Endothelial cell of umbilical vein (primary cell): ENCODE measurements around the gene DBET. TPM values are rescaled to one million over a fixed set of nuclear protein-coding genes. Genes with fewer than 3 reads are reported as not detected.

ENCODE experiments used
- BruUV-seq: library from RNA; stranded (reverse); fragments of 400-500 nt; replicated peaks from 2 replicates; lab custom pipeline; 2021; lab: Mats Ljungman, UMichigan
- CTCF ChIA-PET: fragments of 300-600, 350-600 bp; sonication (Branson Sonifier 250); formaldehyde crosslinking; loops from one replicate; lab custom pipeline; 2021; ENCODE audit warnings: antibody characterized with exemption, inconsistent platforms; lab: Charles Lee
- POLR2A ChIA-PET: fragments of 300-600, 350-600 bp; sonication (Branson Sonifier 250); formaldehyde crosslinking; loops from one replicate; lab custom pipeline; 2021; ENCODE audit warnings: antibody characterized with exemption, inconsistent platforms; lab: Charles Lee
- DNase-seq: peaks from one replicate; pipeline ENCODE4 v3.0.0-alpha.2; 2011; ENCODE audit warnings: low read depth, low spot score
- FAIRE-seq: peaks from 2 replicates; lab custom pipeline; 2011; peaks lifted over from hg19 to GRCh38; lab: Jason Lieb, UNC
- H2AFZ ChIP-seq: 2 replicates; pipeline ENCODE4 v1.6.0; 2012; ENCODE audit warnings: low read depth, low read length, control low read depth, inconsistent platforms
- H3K27ac ChIP-seq: 2 replicates; pipeline ENCODE4 v1.5.1; 2011; ENCODE audit warnings: low read depth, mild to moderate bottlenecking, control low read depth, low read length, moderate library complexity; ENCODE audit not compliant: insufficient read depth
- H3K27me3 ChIP-seq, 2 experiments: 2 replicates each; pipeline versions ENCODE4 v1.6.0 to v1.6.1; 2011; ENCODE audit warnings: low read length in 2 of 2, mixed read lengths in 1 of 2; ENCODE audit not compliant: control insufficient read depth in 2 of 2, insufficient read depth in 2 of 2
- H3K36me3 ChIP-seq, 2 experiments: 2 replicates in 1 of 2; 3 replicates in 1 of 2; pipeline ENCODE4 v1.5.1; 2011; ENCODE audit warnings: low read length in 2 of 2, mild to moderate bottlenecking in 1 of 2, moderate library complexity in 1 of 2; ENCODE audit not compliant: control insufficient read depth in 2 of 2, insufficient read depth in 2 of 2; ENCODE audit errors: extremely low read depth in 1 of 2
- H3K4me1 ChIP-seq: 3 replicates; pipeline ENCODE4 v1.5.1; 2011; ENCODE audit warnings: mild to moderate bottlenecking, low read length; ENCODE audit not compliant: control insufficient read depth, insufficient read depth; ENCODE audit errors: extremely low read depth
- H3K4me2 ChIP-seq: 2 replicates; pipeline ENCODE4 v1.6.1; 2011; ENCODE audit warnings: low read length, control low read depth, mixed read lengths; ENCODE audit not compliant: insufficient read depth
- H3K4me3 ChIP-seq, 3 experiments: fragments of 200-600 bp in 1 of 3; sonication (generic), shearing (Covaris generic) in 1 of 3; replicated peaks in 1 of 3; 2 replicates each; pipeline ENCODE4 v1.5.1; 2011 to 2016; ENCODE audit warnings: control low read depth in 3 of 3, low read length in 3 of 3, mild to moderate bottlenecking in 2 of 3, inconsistent platforms in 1 of 3, low read depth in 1 of 3, moderate library complexity in 1 of 3; ENCODE audit not compliant: insufficient read depth in 1 of 3
- H3K79me2 ChIP-seq: 2 replicates; pipeline ENCODE4 v1.6.0; 2012; ENCODE audit warnings: low read length, inconsistent platforms; ENCODE audit not compliant: control insufficient read depth, insufficient read depth
- H3K9ac ChIP-seq: replicated peaks from 2 replicates; pipeline ENCODE3; 2011; ENCODE audit warnings: low read length, control low read depth; ENCODE audit not compliant: insufficient read depth; ENCODE audit errors: extremely low read depth
- H3K9me1 ChIP-seq: replicated peaks from 3 replicates; pipeline ENCODE4 v1.6.0; 2011; ENCODE audit warnings: mild to moderate bottlenecking, low read length; ENCODE audit not compliant: control insufficient read depth, insufficient read depth; ENCODE audit errors: extremely low read depth
- H3K9me3 ChIP-seq: replicated peaks from 2 replicates; pipeline ENCODE4 v1.5.1; 2012; ENCODE audit warnings: low read length, inconsistent platforms; ENCODE audit not compliant: control insufficient read depth, insufficient read depth
- H4K20me1 ChIP-seq: replicated peaks from 2 replicates; pipeline ENCODE3; 2011; ENCODE audit warnings: mild to moderate bottlenecking, low read length; ENCODE audit not compliant: control insufficient read depth, insufficient read depth; ENCODE audit errors: extremely low read depth
- CTCF ChIP-seq, 2 donors: IDR thresholded peaks; 1 replicate in 1 of 2; 2 replicates in 1 of 2; pipeline ENCODE4 v1.5.1; 2011; ENCODE audit warnings: low read length in 2 of 2, mild to moderate bottlenecking in 2 of 2, moderate library complexity in 2 of 2, control low read depth in 1 of 2, inconsistent platforms in 1 of 2, low read depth in 1 of 2; ENCODE audit not compliant: insufficient read depth in 1 of 2; ENCODE audit errors: extremely low read depth in 1 of 2
- EZH2 ChIP-seq: IDR thresholded peaks from 2 replicates; pipeline ENCODE4 v1.6.1; 2012; ENCODE audit warnings: borderline replicate concordance, low read depth, mild to moderate bottlenecking, moderate library complexity, low read length, inconsistent platforms; ENCODE audit not compliant: severe bottlenecking
- FOS ChIP-seq: IDR thresholded peaks from 2 replicates; pipeline ENCODE4 v1.6.1; 2011; ENCODE audit warnings: mild to moderate bottlenecking, low read length, moderate library complexity, borderline replicate concordance; ENCODE audit not compliant: insufficient read depth
- GATA2 ChIP-seq: IDR thresholded peaks from 2 replicates; pipeline ENCODE4 v1.7.0; 2011; ENCODE audit warnings: low read depth, mild to moderate bottlenecking, moderate library complexity, mixed read lengths, low read length; ENCODE audit not compliant: insufficient read length, insufficient read depth
- JUN ChIP-seq: IDR thresholded peaks from 2 replicates; pipeline ENCODE4 v1.6.1; 2011; ENCODE audit warnings: borderline replicate concordance, low read depth; ENCODE audit not compliant: insufficient read length, insufficient read depth
- MYC ChIP-seq: IDR thresholded peaks from one replicate; pipeline ENCODE4 v1.6.1; 2011; ENCODE audit warnings: mild to moderate bottlenecking, low read depth, low read length
- POLR2A ChIP-seq: IDR thresholded peaks from 2 replicates; pipeline ENCODE4 v1.6.1; 2012; ENCODE audit warnings: low read depth, mild to moderate bottlenecking, control low read depth, low read length
- POLR2AphosphoS5 ChIP-seq: IDR thresholded peaks from 2 replicates; pipeline ENCODE4 v1.6.1; 2012; ENCODE audit warnings: low read depth, mild to moderate bottlenecking, control low read depth, low read length, moderate library complexity; ENCODE audit not compliant: insufficient read depth
- dilution Hi-C: fragments of 300-500 bp; cut with MboI; formaldehyde crosslinking; loops from one replicate; pipeline ENCODE4 v1.15.0; 2019; ENCODE audit warnings: low sequenced_read_pairs; ENCODE audit not compliant: extremely low pct_ligation_motif_present
- intact Hi-C: fragments of 100-400 bp; cut with micrococcal nuclease; formaldehyde crosslinking; loops from one replicate; pipeline ENCODE4 v1.10.0; 2022
- polyA plus RNA-seq, 4 experiments: library from polyadenylated mRNA; depleted of rRNA in 3 of 4; stranded (reverse) in 3 of 4; unstranded in 1 of 4; fragments of >200 nt; gene quantifications; 2 replicates each; pipeline versions ENCODE4 v1.2.1 to v1.2.3, GENCODE V29; 2011 to 2012; ENCODE audit warnings: missing spikeins in 1 of 4
- total RNA-seq: library from RNA; stranded (reverse); gene quantifications from 2 replicates; pipeline ENCODE4 v1.2.3, GENCODE V29; 2021

Gene DBET
- total and polyA plus RNA-seq, 2 donors (not counting 3 experiments of a cell fraction or from before 2014, with no cell fraction given): not detected

- Histone ChIP-seq H3K9me1 (no peaks in the 10 kb centered on the region), H3K9me3 (no peaks in the 10 kb centered on the region), H3K4me3 (no peak overlapping the region), H3K79me2 (no peaks in the 10 kb centered on the region), H2AFZ (no peak overlapping the region), H3K27me3 (peaks cover 20 to 64% of the 10 kb centered on the region in 2 experiments), H4K20me1 (no peaks in the 10 kb centered on the region), H3K9ac (no peak overlapping the region), H3K4me1 (no peaks in the 10 kb centered on the region), H3K36me3 (no peaks in the 10 kb centered on the region), H3K4me2 (no peak overlapping the region), H3K27ac (no peak overlapping the region)
- dilution Hi-C loops: no loop called here
- TF ChIP-seq MYC: no peak
- peak; percentile 69 for TF ChIP-seq EZH2
- no peak for TF ChIP-seq GATA2
- no TSS peak for BruUV-seq
- CTCF ChIA-PET: no interaction called here
- FAIRE-seq (no peak), DNase-seq (no peak)
- intact Hi-C loops: no loop called here
- POLR2A ChIA-PET: no interaction called here
Observed at GRCh38 chr4:190015538-190016368, 48.5 kb upstream of the DBET start.

DNA sequence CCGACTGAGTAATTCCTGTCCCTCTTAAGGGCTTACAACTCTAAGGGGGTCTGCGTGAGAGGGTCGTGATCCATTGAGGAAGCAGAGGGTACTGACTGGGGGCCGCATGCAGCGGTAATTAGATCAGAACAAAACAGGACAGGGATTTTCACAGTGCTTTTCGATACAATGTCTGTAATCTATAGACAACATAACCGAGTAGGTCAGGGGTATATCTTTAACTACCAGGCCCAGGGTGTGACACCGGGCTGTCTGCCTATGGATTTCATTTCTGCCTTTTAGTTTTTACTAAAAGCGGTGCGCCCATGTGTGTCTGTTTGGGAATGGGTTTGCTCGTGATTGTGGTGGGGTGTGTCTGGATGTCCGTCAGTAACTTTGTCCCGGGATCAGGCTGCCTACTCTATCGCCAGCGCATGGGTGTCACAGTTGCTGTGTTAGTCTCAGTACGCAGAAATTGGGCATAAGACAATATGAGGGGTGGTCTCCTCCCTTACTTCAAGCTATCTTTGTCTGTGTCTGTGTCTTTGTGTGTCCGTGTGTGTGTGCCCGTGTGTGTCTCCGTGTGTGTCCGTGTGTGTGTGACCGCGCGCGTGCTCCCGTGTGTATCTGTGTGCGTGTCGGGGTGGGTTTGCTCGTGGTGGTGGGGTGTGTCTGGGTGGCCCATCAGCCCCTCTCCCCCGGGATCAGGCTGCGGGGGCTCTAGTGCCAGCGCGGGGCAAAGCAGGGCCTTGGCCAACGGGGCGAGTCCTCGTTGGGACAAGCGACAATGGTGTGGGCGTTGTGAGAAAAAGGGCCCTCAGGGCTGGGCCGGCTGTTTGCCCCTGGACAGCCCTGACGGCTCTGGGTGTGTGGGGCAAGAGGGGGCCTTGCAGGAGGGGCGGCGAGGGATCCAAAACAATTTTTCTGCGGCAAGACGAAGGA is 47.7 kb upstream of the DBET start:
- H3K4me3 ChIP-seq: no peak overlapping the region
- no peak for TF ChIP-seq CTCF (IDR thresholded peaks at IDR 0.05; ENCODE audit: extremely low read depth in 1 of 2, insufficient read depth in 1 of 2, low read depth in 1 of 2, low read length in 2 of 2)
- TF ChIP-seq POLR2A: no peak
- no peak for TF ChIP-seq JUN
- no peak for TF ChIP-seq FOS
- no peak for TF ChIP-seq GATA2
- TF ChIP-seq POLR2AphosphoS5: no peak
- TF ChIP-seq EZH2: peak; percentile 4
- H3K9me1 ChIP-seq: no peaks in the 10 kb centered on the region
- ChIA-PET CTCF (no interaction called here), POLR2A (no interaction called here)
- no peak overlapping the region for H2AFZ ChIP-seq
- H3K4me2 ChIP-seq: no peak overlapping the region
- dilution Hi-C loops (no loop called here), intact Hi-C loops (no loop called here)
- no peaks in the 10 kb centered on the region for H3K36me3 ChIP-seq
- H4K20me1 ChIP-seq: no peaks in the 10 kb centered on the region
- H3K79me2 ChIP-seq: no peaks in the 10 kb centered on the region
- FAIRE-seq (no peak), DNase-seq (no peak)
- H3K27me3 ChIP-seq: peaks cover 21 to 71% of the 10 kb centered on the region in 2 experiments
- no peak overlapping the region for H3K27ac ChIP-seq
- no peaks in the 10 kb centered on the region for H3K9me3 ChIP-seq
- BruUV-seq: no TSS peak
- no peak overlapping the region for H3K9ac ChIP-seq
- H3K4me1 ChIP-seq: no peaks in the 10 kb centered on the region
